CD8-positive, alpha-beta memory T cell (primary cell): ENCODE data around the gene KCNAB3. TPM values are rescaled to one million over a fixed set of nuclear protein-coding genes. Genes with fewer than 3 reads are reported as not detected.

ENCODE experiments used
- CTCF ChIA-PET: fragments of 350-600 bp; sonication (Branson Sonifier 250); formaldehyde crosslinking; loops from one replicate; lab custom pipeline; 2021; ENCODE audit warnings: antibody characterized with exemption; lab: Charles Lee
- POLR2A ChIA-PET: fragments of 350-600 bp; sonication (Branson Sonifier 250); formaldehyde crosslinking; loops from one replicate; lab custom pipeline; 2021; ENCODE audit warnings: antibody characterized with exemption; lab: Charles Lee
- DNase-seq, 5 donors: peaks; one replicate each; pipeline versions ENCODE4 v3.0.0 to v3.0.0-alpha.2; 2020 to 2022; ENCODE audit warnings: mixed read lengths in 1 of 5
- H3K27ac ChIP-seq: one replicate; pipeline ENCODE4 v1.7.0; 2013; ENCODE audit warnings: low read depth, mild to moderate bottlenecking, low read length, moderate library complexity
- H3K27me3 ChIP-seq: 2 replicates; pipeline ENCODE4 v1.7.0; 2013; ENCODE audit warnings: low read length, mild to moderate bottlenecking; ENCODE audit not compliant: insufficient read depth, poor library complexity, severe bottlenecking
- H3K36me3 ChIP-seq: 2 replicates; pipeline ENCODE4 v1.7.0; 2013; ENCODE audit warnings: mild to moderate bottlenecking, low read length, moderate library complexity; ENCODE audit not compliant: insufficient read depth
- H3K4me1 ChIP-seq: 2 replicates; pipeline ENCODE4 v1.7.0; 2013; ENCODE audit warnings: mild to moderate bottlenecking, low read length, moderate library complexity; ENCODE audit not compliant: insufficient read depth
- H3K4me3 ChIP-seq: 2 replicates; pipeline ENCODE4 v1.7.0; 2013; ENCODE audit warnings: mild to moderate bottlenecking, low read length
- H3K9me3 ChIP-seq: 2 replicates; pipeline ENCODE4 v1.7.0; 2013; ENCODE audit warnings: mild to moderate bottlenecking, low read length
- H3K27ac Mint-ChIP-seq, 8 donors: one replicate each; pipeline ENCODE4 v1.8.0; 2020 to 2021; ENCODE audit warnings: mixed read lengths in 8 of 8, mild to moderate bottlenecking in 6 of 8, inconsistent platforms in 3 of 8, moderate library complexity in 3 of 8
- H3K27me3 Mint-ChIP-seq, 2 donors: one replicate each; pipeline ENCODE4 v1.8.0; 2020 to 2021; ENCODE audit warnings: mixed read lengths in 2 of 2, mild to moderate bottlenecking in 1 of 2, moderate library complexity in 1 of 2
- H3K36me3 Mint-ChIP-seq, 3 donors: one replicate each; pipeline ENCODE4 v1.8.0; 2020 to 2021; ENCODE audit warnings: mixed read lengths in 3 of 3, inconsistent platforms in 1 of 3, mild to moderate bottlenecking in 1 of 3
- H3K4me1 Mint-ChIP-seq, 3 donors: one replicate each; pipeline ENCODE4 v1.8.0; 2020 to 2021; ENCODE audit warnings: mixed read lengths in 3 of 3, inconsistent platforms in 1 of 3, mild to moderate bottlenecking in 1 of 3
- H3K4me3 Mint-ChIP-seq, 7 donors: one replicate each; pipeline ENCODE4 v1.8.0; 2020 to 2021; ENCODE audit warnings: mixed read lengths in 7 of 7, mild to moderate bottlenecking in 6 of 7, moderate library complexity in 4 of 7, inconsistent platforms in 2 of 7
- H3K9me3 Mint-ChIP-seq, 5 donors: one replicate each; pipeline ENCODE4 v1.8.0; 2020 to 2022; ENCODE audit warnings: mixed read lengths in 5 of 5, mild to moderate bottlenecking in 3 of 5, moderate library complexity in 2 of 5, inconsistent platforms in 1 of 5
- polyA plus RNA-seq: library from polyadenylated mRNA; unstranded; fragments of 300-500 nt; fragmentation: Illumina TruSeq; gene quantifications from one replicate; pipeline ENCODE4 v1.2.3, GENCODE V29; 2021
- total RNA-seq, 2 experiments: library from RNA; stranded (reverse); gene quantifications; one replicate each; pipeline ENCODE4 v1.2.3, GENCODE V29; 2021

KCNAB3 gene
- total and polyA plus RNA-seq, 3 experiments from 2014 or later, result 5.6 to 6.7 TPM; not detected in 1

- Histone ChIP-seq H3K27me3 (no peaks in the 10 kb centered on the region), H3K36me3 (peaks cover 31% of the 10 kb centered on the region), H3K4me3 (no peak overlapping the region), H3K27ac (no peak overlapping the region), H3K9me3 (no peaks in the 10 kb centered on the region), H3K4me1 (peaks cover 30% of the 10 kb centered on the region)
- peak in 4 of 5 donors; percentile 21 to 64 (median 60) for DNase-seq
- ChIA-PET POLR2A (interaction anchor here (0.6 to 1.2 kb wide), 4 partner anchors 9 to 77 kb away, joined by 3 to 5 read pairs (median 3); no protein-coding TSS in a partner anchor), CTCF (interaction anchor here (0.7 to 10.3 kb wide), 20 partner anchors 9 to 145 kb away, joined by 3 to 180 read pairs (median 4); no protein-coding TSS in a partner anchor)
- Mint-ChIP-seq H3K9me3 (no peaks in the 10 kb centered on the region), H3K36me3 (peaks cover 5 to 48% (median 8%) of the 10 kb centered on the region in 3 donors), H3K4me1 (peaks cover 24 to 29% (median 29%) of the 10 kb centered on the region in 3 donors), H3K27me3 (peaks cover 0 to 1% of the 10 kb centered on the region in 2 donors), H3K27ac (peak overlapping the region in 7 of 8 donors; percentile 13 to 88 (median 78)), H3K4me3 (peak overlapping the region in 2 of 7 donors; percentile 29 to 57)
Measured at GRCh38 chr17:7912927-7913524, 16.6 kb downstream of the KCNAB3 start.

DNA sequence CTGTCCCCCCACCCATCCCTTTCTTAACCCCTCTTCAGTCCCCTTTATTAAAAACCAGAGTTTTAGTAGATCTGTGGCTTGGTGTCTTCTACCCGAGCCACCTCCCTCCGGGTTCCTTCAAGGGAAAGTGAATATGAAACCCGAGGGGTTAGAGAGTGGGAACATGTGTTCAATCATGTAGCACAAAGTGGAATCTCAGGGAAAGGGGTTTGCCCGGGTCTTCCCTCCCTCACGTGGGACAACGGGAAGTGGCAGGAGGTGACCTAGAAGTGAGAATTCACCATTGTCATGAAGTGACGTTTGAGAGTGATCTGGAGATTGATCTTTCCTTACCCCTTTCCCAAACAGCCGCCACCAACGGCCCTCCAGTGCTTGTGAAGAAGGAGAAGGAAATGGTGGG is 18.5 kb downstream of the KCNAB3 start:
- POLR2A ChIA-PET, result no interaction called here
- peak overlapping the region in 2 of 8 donors; percentile 20 to 32 for H3K27ac Mint-ChIP-seq

DNA sequence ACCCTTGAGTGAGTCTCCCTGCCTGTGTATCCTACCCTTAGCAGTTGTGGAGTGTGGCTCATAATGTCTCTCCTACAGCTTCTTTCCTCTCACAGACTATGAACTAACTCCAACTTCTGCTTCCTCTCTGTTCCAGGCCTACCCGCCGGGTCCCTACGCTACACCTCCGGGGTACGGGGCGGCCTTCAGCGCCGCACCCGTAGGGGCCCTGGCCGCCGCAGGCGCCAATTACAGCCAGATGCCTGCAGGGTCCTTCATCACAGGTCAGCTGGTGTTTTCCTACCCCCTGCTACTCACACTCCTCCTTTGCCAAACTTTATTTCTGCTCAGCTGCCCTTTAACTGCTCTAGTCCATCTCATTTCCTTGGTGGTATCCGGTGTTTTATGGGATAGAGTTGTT is 18.9 kb downstream of the KCNAB3 start:
- Histone ChIP-seq H3K4me1 (peaks cover 19% of the 10 kb centered on the region), H3K36me3 (peaks cover 53% of the 10 kb centered on the region), H3K4me3 (no peak overlapping the region), H3K9me3 (no peaks in the 10 kb centered on the region), H3K27ac (no peak overlapping the region), H3K27me3 (no peaks in the 10 kb centered on the region)
- Mint-ChIP-seq H3K27ac (peak overlapping the region in 3 of 8 donors; percentile 20 to 87 (median 32)), H3K9me3 (no peaks in the 10 kb centered on the region), H3K4me3 (no peak overlapping the region), H3K36me3 (peaks cover 5 to 68% (median 9%) of the 10 kb centered on the region in 3 donors), H3K27me3 (peaks cover 0 to 1% of the 10 kb centered on the region in 2 donors), H3K4me1 (peaks cover 16 to 19% (median 19%) of the 10 kb centered on the region in 3 donors)
- no peak for DNase-seq
- POLR2A ChIA-PET, result no interaction called here
- CTCF ChIA-PET, result interaction anchor here (10.3 kb wide), 1 partner anchor 79 kb away, joined by 180 read pairs; no protein-coding TSS in a partner anchor

More for the DNA sequence above, 18.5 kb downstream of the KCNAB3 start:
- H3K27ac ChIP-seq, result no peak overlapping the region
- H3K9me3 ChIP-seq, result no peaks in the 10 kb centered on the region
- peaks cover 5 to 64% (median 9%) of the 10 kb centered on the region in 3 donors for H3K36me3 Mint-ChIP-seq
- CTCF ChIA-PET, result interaction anchor here (2.4 to 10.3 kb wide), 3 partner anchors 11 to 147 kb away, joined by 9 to 180 read pairs (median 11); no protein-coding TSS in a partner anchor
- peaks cover 20% of the 10 kb centered on the region for H3K4me1 ChIP-seq
- no peak for DNase-seq
- H3K27me3 ChIP-seq, result no peaks in the 10 kb centered on the region
- no peak overlapping the region for H3K4me3 Mint-ChIP-seq
- no peaks in the 10 kb centered on the region for H3K9me3 Mint-ChIP-seq
- H3K4me1 Mint-ChIP-seq, result peaks cover 16 to 20% (median 19%) of the 10 kb centered on the region in 3 donors
- H3K27me3 Mint-ChIP-seq, result peaks cover 0 to 1% of the 10 kb centered on the region in 2 donors
- peaks cover 49% of the 10 kb centered on the region for H3K36me3 ChIP-seq
- no peak overlapping the region for H3K4me3 ChIP-seq

GRCh38 chr17:7910281-7910680 is 19.4 kb downstream of the KCNAB3 start:
- Histone ChIP-seq H3K27me3 (no peaks in the 10 kb centered on the region), H3K9me3 (no peaks in the 10 kb centered on the region), H3K4me1 (peaks cover 18% of the 10 kb centered on the region), H3K36me3 (peaks cover 57% of the 10 kb centered on the region), H3K4me3 (no peak overlapping the region), H3K27ac (no peak overlapping the region)
- Mint-ChIP-seq H3K27me3 (peaks cover 0 to 1% of the 10 kb centered on the region in 2 donors), H3K36me3 (peaks cover 5 to 69% (median 12%) of the 10 kb centered on the region in 3 donors), H3K27ac (peak overlapping the region in 3 of 8 donors; percentile 1 to 64 (median 32)), H3K4me3 (no peak overlapping the region), H3K9me3 (no peaks in the 10 kb centered on the region), H3K4me1 (peaks cover 12 to 15% (median 15%) of the 10 kb centered on the region in 3 donors)
- no peak for DNase-seq
- CTCF ChIA-PET, result interaction anchor here (10.3 kb wide), 1 partner anchor 79 kb away, joined by 180 read pairs; no protein-coding TSS in a partner anchor
- POLR2A ChIA-PET, result interaction anchor here (0.5 kb wide), 1 partner anchor 46 kb away, joined by 5 read pairs; no protein-coding TSS in a partner anchor

DNA sequence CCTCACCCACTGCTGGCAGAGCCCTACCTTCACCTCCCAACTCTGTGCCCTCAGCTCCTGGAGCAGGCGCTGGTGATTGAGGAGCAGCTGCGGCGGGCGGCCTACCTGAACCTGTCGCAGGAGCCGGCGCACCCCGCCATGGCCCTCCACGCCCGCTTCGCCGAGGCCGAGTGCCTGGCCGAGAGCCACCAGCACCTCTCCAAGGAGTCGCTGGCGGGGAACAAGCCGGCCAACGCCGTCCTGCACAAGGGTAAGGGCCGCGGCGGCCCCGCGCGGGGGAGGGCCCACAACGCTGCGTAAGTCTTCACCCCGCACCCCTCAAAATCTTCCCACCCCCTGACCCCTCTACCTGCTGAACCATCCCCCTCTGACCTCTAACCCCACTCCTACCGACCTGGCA is 20.6 kb downstream of the KCNAB3 start:
- H3K36me3 Mint-ChIP-seq, result peaks cover 12 to 81% (median 21%) of the 10 kb centered on the region in 3 donors
- no peak overlapping the region for H3K4me3 Mint-ChIP-seq

GRCh38 chr17:7903154-7904103 is 26.2 kb downstream of the KCNAB3 start:
- Histone ChIP-seq H3K27me3 (no peaks in the 10 kb centered on the region), H3K4me3 (no peak overlapping the region), H3K9me3 (no peaks in the 10 kb centered on the region), H3K4me1 (no peaks in the 10 kb centered on the region), H3K36me3 (peaks cover 93% of the 10 kb centered on the region), H3K27ac (no peak overlapping the region)
- Mint-ChIP-seq H3K27me3 (no peaks in the 10 kb centered on the region), H3K4me1 (peaks cover 0 to 4% (median 3%) of the 10 kb centered on the region in 3 donors), H3K4me3 (no peak overlapping the region), H3K9me3 (no peaks in the 10 kb centered on the region), H3K27ac (peak overlapping the region in 4 of 8 donors; percentile 7 to 75 (median 50)), H3K36me3 (peaks cover 10 to 97% (median 46%) of the 10 kb centered on the region in 3 donors)
- CTCF ChIA-PET, result interaction anchor here (1.2 kb wide), 1 partner anchor 10 kb away, joined by 4 read pairs; no protein-coding TSS in a partner anchor
- no peak for DNase-seq
- POLR2A ChIA-PET, result no interaction called here

More for the DNA sequence above, 20.6 kb downstream of the KCNAB3 start:
- Mint-ChIP-seq H3K4me1 (peaks cover 6 to 13% (median 8%) of the 10 kb centered on the region in 3 donors), H3K27me3 (peaks cover 0 to 1% of the 10 kb centered on the region in 2 donors), H3K9me3 (no peaks in the 10 kb centered on the region), H3K27ac (no peak overlapping the region)
- ChIA-PET CTCF (interaction anchor here (10.3 kb wide), 1 partner anchor 80 kb away, joined by 180 read pairs; no protein-coding TSS in a partner anchor), POLR2A (no interaction called here)
- H3K27me3 ChIP-seq, result no peaks in the 10 kb centered on the region
- H3K4me3 ChIP-seq, result no peak overlapping the region
- no peaks in the 10 kb centered on the region for H3K9me3 ChIP-seq
- H3K27ac ChIP-seq, result no peak overlapping the region
- H3K4me1 ChIP-seq, result peaks cover 10% of the 10 kb centered on the region
- peaks cover 69% of the 10 kb centered on the region for H3K36me3 ChIP-seq
- no peak for DNase-seq

DNA sequence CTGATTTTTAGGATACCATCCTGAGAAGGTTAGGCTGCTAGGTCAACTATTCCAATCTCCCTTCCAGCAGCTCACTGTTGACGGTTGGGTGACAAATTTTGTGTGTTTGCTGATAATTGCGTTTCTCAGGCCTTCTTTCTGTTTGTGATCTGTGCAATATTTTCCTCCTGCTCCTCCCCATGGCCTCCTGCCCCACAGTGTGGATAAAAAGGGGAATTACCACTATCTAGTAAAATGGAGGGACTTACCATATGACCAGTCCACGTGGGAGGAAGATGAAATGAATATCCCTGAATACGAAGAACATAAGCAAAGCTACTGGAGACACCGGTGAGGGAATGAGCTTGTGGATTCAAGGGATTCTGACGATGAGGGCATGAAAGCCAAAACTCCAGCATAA is 31.9 kb downstream of the KCNAB3 start:
- no peak overlapping the region for H3K27ac ChIP-seq
- Mint-ChIP-seq H3K36me3 (peaks cover 21 to 92% (median 48%) of the 10 kb centered on the region in 3 donors), H3K9me3 (no peaks in the 10 kb centered on the region), H3K27ac (peak overlapping the region in 7 of 8 donors; percentile 12 to 70 (median 26)), H3K27me3 (no peaks in the 10 kb centered on the region), H3K4me1 (peaks cover 4 to 6% (median 5%) of the 10 kb centered on the region in 3 donors), H3K4me3 (no peak overlapping the region)
- no peaks in the 10 kb centered on the region for H3K9me3 ChIP-seq
- no peak overlapping the region for H3K4me3 ChIP-seq
- no peaks in the 10 kb centered on the region for H3K27me3 ChIP-seq
- no peak for DNase-seq
- H3K36me3 ChIP-seq, result peaks cover 86% of the 10 kb centered on the region
- no peaks in the 10 kb centered on the region for H3K4me1 ChIP-seq
- POLR2A ChIA-PET, result interaction anchor here (1.4 kb wide), 1 partner anchor 40 kb away, joined by 4 read pairs; the partner anchor contains the start of genes CYB5D1 and NAA38
- CTCF ChIA-PET, result interaction anchor here (0.5 to 3.0 kb wide), 8 partner anchors 15 to 93 kb away, joined by 3 to 16 read pairs (median 5); partner anchors contain the start of gene RNF227
